KOPT-K1 (cell line): ENCODE data around the gene SMPDL3A.

Experiments used
- H3K27ac ChIP-seq: fragments of 200-600 bp; sonication (generic); 2 replicates; pipeline ENCODE4 v1.5.1; 2016; ENCODE audit warnings: antibody characterized with exemption, mild to moderate bottlenecking, low read depth, low read length; ENCODE audit not compliant: poor library complexity, severe bottlenecking
- H3K36me3 ChIP-seq: fragments of 200-600 bp; sonication (generic); 2 replicates; pipeline ENCODE4 v1.5.1; 2017; ENCODE audit warnings: antibody characterized with exemption, mild to moderate bottlenecking, low read length, moderate library complexity; ENCODE audit not compliant: insufficient read depth
- H3K9me3 ChIP-seq: fragments of 200-600 bp; sonication (generic); 2 replicates; pipeline ENCODE4 v1.5.1; 2017; ENCODE audit warnings: antibody characterized with exemption, low read length, mild to moderate bottlenecking; ENCODE audit not compliant: insufficient read depth, poor library complexity, severe bottlenecking

SMPDL3A gene

DNA sequence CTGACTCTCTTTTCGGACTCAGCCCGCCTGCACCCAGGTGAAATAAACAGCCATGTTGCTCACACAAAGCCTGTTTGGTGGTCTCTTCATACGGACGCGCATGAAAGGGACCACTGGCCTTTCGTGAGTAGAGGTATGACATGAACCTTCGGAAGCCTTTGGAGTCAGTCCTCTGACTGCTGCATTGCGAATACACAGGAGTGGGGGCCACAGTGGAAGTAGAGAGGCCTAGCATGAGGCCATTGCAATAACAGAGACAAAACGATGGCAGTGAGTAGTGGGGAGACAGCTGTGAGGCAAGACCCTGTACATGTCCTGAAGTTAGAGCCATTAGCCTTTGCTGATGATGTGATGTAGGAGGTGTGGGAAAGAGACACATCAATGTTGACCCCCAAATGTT lies 56.4 kb downstream of the SMPDL3A start:
- no peaks in the 10 kb centered on the region for H3K36me3 ChIP-seq
- H3K27ac ChIP-seq, result no peak overlapping the region
- H3K9me3 ChIP-seq, result no peaks in the 10 kb centered on the region

DNA sequence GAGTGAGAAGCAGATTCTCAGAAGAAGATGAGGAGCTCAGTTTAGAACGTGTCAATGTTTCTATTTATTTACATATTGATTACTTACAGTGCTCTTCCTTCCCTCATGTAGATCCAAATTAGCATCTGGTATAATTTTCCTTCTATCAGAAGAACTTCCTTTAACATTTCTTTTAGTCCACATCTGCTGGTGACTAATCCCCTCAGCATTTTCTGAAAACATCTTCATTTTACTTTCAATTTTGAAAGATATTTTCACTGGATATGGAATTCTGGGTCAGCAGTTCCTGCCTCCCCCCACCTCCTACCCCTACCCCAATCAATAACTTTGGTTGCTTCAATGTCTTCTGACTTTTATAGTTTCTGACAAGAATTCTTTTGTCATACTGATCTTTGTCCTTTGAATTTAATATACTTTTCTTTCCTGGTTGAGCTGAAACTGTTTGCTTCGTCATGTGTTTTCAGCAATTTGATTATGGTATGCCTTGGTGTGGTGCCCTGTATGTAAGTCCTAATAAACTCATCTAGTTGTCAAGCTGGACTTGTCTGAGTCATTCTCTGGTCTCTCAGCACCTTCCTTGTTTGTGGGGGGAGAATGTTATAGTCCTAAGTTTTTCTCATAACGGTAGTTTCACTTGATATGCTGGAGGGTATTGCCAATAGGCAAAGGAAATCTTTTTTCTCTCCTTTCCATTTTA lies 57.0 kb downstream of the SMPDL3A start:
- no peak overlapping the region for H3K27ac ChIP-seq
- no peaks in the 10 kb centered on the region for H3K36me3 ChIP-seq
- no peaks in the 10 kb centered on the region for H3K9me3 ChIP-seq

DNA sequence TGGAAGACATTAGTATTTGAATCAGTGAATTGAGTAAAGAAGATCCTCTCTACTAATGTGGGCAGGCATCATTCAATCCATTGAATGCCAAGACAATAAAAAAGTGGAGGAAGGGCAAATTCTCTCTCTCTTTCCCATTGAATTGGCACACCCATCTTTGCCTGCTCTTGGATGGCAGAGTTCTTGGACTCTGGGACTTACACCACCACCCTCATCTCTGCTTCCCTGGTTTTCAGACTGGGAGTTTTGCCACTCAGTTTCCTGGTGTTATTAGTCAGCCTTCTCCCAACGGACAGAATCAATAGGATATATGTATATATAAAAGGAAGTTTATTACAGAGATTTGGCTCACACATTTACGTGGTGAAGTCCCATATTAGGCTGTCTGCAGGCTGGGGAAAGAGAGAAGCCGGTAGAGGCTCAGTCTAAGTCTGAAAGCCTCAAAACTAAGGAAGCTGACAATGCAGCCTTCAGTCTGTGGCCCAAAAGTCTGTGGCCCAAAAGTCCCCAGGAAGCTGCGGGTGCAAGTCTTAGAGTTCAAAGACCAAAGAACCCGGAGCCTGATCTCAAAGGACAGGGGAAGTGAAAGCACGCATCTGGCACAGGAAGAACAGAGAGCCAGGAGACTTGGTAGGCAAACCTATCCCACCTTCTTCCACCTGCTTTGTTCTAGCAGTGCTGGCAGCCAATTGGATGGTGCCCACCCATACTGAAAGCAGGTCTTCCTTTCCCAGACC lies 64.4 kb downstream of the SMPDL3A start:
- H3K27ac ChIP-seq, result no peak overlapping the region
- H3K9me3 ChIP-seq, result no peaks in the 10 kb centered on the region
- no peaks in the 10 kb centered on the region for H3K36me3 ChIP-seq
